H1 (cell line): ENCODE data around the gene PLEKHA1. TPM values are rescaled to one million over a fixed set of nuclear protein-coding genes. Genes with fewer than 3 reads are reported as not detected.

Source experiments
- CTCF ChIA-PET: fragments of 300-600 bp; sonication (Branson Sonifier 250); formaldehyde crosslinking; loops from one replicate; lab custom pipeline; 2021; ENCODE audit not compliant: partially characterized antibody; lab: Charles Lee
- POLR2A ChIA-PET: fragments of 300-600 bp; sonication (Branson Sonifier 250); formaldehyde crosslinking; loops from one replicate; lab custom pipeline; 2021; ENCODE audit warnings: inconsistent platforms; ENCODE audit not compliant: partially characterized antibody; lab: Charles Lee
- DNase-seq, 2 experiments: peaks; one replicate each; pipeline versions ENCODE4 v3.0.0 to v3.0.0-alpha.2; 2010 to 2022; ENCODE audit warnings: low spot score in 2 of 2, low read depth in 1 of 2, mixed read lengths in 1 of 2
- FAIRE-seq: peaks from 2 replicates; lab custom pipeline; 2011; peaks lifted over from hg19 to GRCh38; lab: Jason Lieb, UNC
- H2AFZ ChIP-seq: 2 replicates; pipeline ENCODE4 v1.8.1; 2012; ENCODE audit warnings: low read length, inconsistent platforms
- H2AK5ac ChIP-seq: 2 replicates; pipeline ENCODE4 v1.6.1; 2013; ENCODE audit warnings: low read depth, low read length
- H2BK120ac ChIP-seq: replicated peaks from 2 replicates; pipeline ENCODE3; 2013; ENCODE audit warnings: low read depth, low read length, inconsistent platforms
- H2BK12ac ChIP-seq: 2 replicates; pipeline ENCODE4 v1.6.1; 2013; ENCODE audit warnings: low read depth, low read length
- H2BK15ac ChIP-seq: 2 replicates; pipeline ENCODE4 v1.6.1; 2013; ENCODE audit warnings: low read length
- H2BK20ac ChIP-seq: 2 replicates; pipeline ENCODE4 v1.6.1; 2013; ENCODE audit warnings: low read length
- H2BK5ac ChIP-seq: 2 replicates; pipeline ENCODE4 v1.6.1; 2013; ENCODE audit warnings: low read depth, low read length
- H3K14ac ChIP-seq: 2 replicates; pipeline ENCODE4 v1.6.1; 2013; ENCODE audit warnings: inconsistent platforms; ENCODE audit not compliant: insufficient read length
- H3K18ac ChIP-seq: 2 replicates; pipeline ENCODE4 v1.6.1; 2013; ENCODE audit warnings: low read length; ENCODE audit errors: extremely low read depth
- H3K23ac ChIP-seq: 2 replicates; pipeline ENCODE4 v1.6.1; 2013; ENCODE audit warnings: inconsistent platforms; ENCODE audit not compliant: insufficient read length
- H3K23me2 ChIP-seq: 2 replicates; pipeline ENCODE4 v1.6.1; 2013; ENCODE audit warnings: low read depth, low read length
- H3K27ac ChIP-seq: 2 replicates; pipeline ENCODE4 v1.6.1; 2011; ENCODE audit warnings: low read depth, low read length, inconsistent platforms
- H3K27me3 ChIP-seq, 4 experiments: replicated peaks in 1 of 4; 1 replicate in 1 of 4; 2 replicates in 3 of 4; pipeline versions ENCODE4 v1.6.1 to v1.8.1; 2011 to 2013; ENCODE audit warnings: low read length in 3 of 4, mild to moderate bottlenecking in 3 of 4, inconsistent platforms in 2 of 4, mixed read lengths in 2 of 4, moderate library complexity in 1 of 4; ENCODE audit not compliant: control insufficient read depth in 3 of 4, insufficient read depth in 3 of 4; ENCODE audit errors: extremely low read depth in 1 of 4
- H3K36me3 ChIP-seq, 4 experiments: 2 replicates each; pipeline versions ENCODE4 v1.6.1 to v1.8.1; 2011 to 2013; ENCODE audit warnings: mild to moderate bottlenecking in 4 of 4, low read length in 3 of 4, moderate library complexity in 2 of 4, control low read depth in 1 of 4, inconsistent platforms in 1 of 4; ENCODE audit not compliant: insufficient read depth in 4 of 4, control insufficient read depth in 2 of 4
- H3K4ac ChIP-seq: replicated peaks from 2 replicates; pipeline ENCODE3; 2013; ENCODE audit warnings: low read length, low read depth, mixed read lengths, inconsistent platforms; ENCODE audit not compliant: insufficient read length
- H3K4me1 ChIP-seq, 4 experiments: replicated peaks in 1 of 4; 1 replicate in 1 of 4; 2 replicates in 3 of 4; pipeline versions ENCODE4 v1.6.1 to v1.8.1; 2011 to 2013; ENCODE audit warnings: low read length in 3 of 4, inconsistent platforms in 2 of 4, mixed read lengths in 1 of 4; ENCODE audit not compliant: insufficient read depth in 4 of 4, control insufficient read depth in 3 of 4
- H3K4me2 ChIP-seq, 2 experiments: 2 replicates each; pipeline versions ENCODE4 v1.6.1 to v1.8.1; 2011 to 2013; ENCODE audit warnings: low read depth in 2 of 2, low read length in 2 of 2, control low read depth in 1 of 2, inconsistent platforms in 1 of 2, mild to moderate bottlenecking in 1 of 2; ENCODE audit not compliant: insufficient read depth in 1 of 2
- H3K4me3 ChIP-seq, 4 experiments: fragments of 200-600, 300-600 bp in 1 of 4; sonication (generic), shearing (Covaris generic), sonication (Bioruptor Twin) in 1 of 4; 2 replicates each; pipeline versions ENCODE4 v1.5.1 to v1.8.1; 2011 to 2016; ENCODE audit warnings: low read length in 4 of 4, low read depth in 3 of 4, control low read depth in 2 of 4, inconsistent platforms in 2 of 4, mild to moderate bottlenecking in 2 of 4, mixed read lengths in 1 of 4, moderate library complexity in 1 of 4; ENCODE audit not compliant: insufficient read depth in 2 of 4; ENCODE audit errors: extremely low read depth in 1 of 4
- H3K56ac ChIP-seq: replicated peaks from 2 replicates; pipeline ENCODE3; 2013; ENCODE audit warnings: low read depth, mild to moderate bottlenecking, mixed read lengths, low read length, inconsistent platforms; ENCODE audit not compliant: insufficient read length
- H3K79me1 ChIP-seq: 2 replicates; pipeline ENCODE4 v1.6.1; 2013; ENCODE audit warnings: low read depth, low read length, control low read depth
- H3K79me2 ChIP-seq, 2 experiments: 2 replicates each; pipeline versions ENCODE4 v1.6.1 to v1.8.1; 2012 to 2013; ENCODE audit warnings: low read length in 2 of 2, mild to moderate bottlenecking in 2 of 2, inconsistent platforms in 1 of 2; ENCODE audit not compliant: insufficient read depth in 2 of 2, control insufficient read depth in 1 of 2
- H3K9ac ChIP-seq, 4 experiments: replicated peaks in 1 of 4; 1 replicate in 1 of 4; 2 replicates in 3 of 4; pipeline versions ENCODE4 v1.6.1 to v1.8.1; 2011 to 2013; ENCODE audit warnings: low read depth in 3 of 4, low read length in 3 of 4, control low read depth in 2 of 4, mild to moderate bottlenecking in 2 of 4, moderate library complexity in 2 of 4, inconsistent platforms in 1 of 4; ENCODE audit errors: extremely low read depth in 1 of 4
- H3K9me3 ChIP-seq, 2 experiments: 2 replicates each; pipeline versions ENCODE4 v1.6.1 to v1.8.1; 2012 to 2013; ENCODE audit warnings: mild to moderate bottlenecking in 2 of 2, moderate library complexity in 2 of 2, control low read depth in 1 of 2, inconsistent platforms in 1 of 2, low read depth in 1 of 2, low read length in 1 of 2, mixed read lengths in 1 of 2; ENCODE audit not compliant: insufficient read depth in 2 of 2
- H4K20me1 ChIP-seq, 2 experiments: replicated peaks in 1 of 2; 2 replicates each; pipeline versions ENCODE3 to v1.8.1; 2011 to 2013; ENCODE audit warnings: inconsistent platforms in 2 of 2, low read length in 2 of 2, mild to moderate bottlenecking in 1 of 2; ENCODE audit not compliant: insufficient read depth in 2 of 2, control insufficient read depth in 1 of 2
- H4K5ac ChIP-seq: 2 replicates; pipeline ENCODE4 v1.6.1; 2013; ENCODE audit warnings: low read length, low read depth, mixed read lengths, inconsistent platforms; ENCODE audit not compliant: insufficient read length
- H4K8ac ChIP-seq: 2 replicates; pipeline ENCODE4 v1.8.0; 2013; ENCODE audit warnings: mild to moderate bottlenecking, moderate library complexity, low read length, inconsistent platforms; ENCODE audit not compliant: insufficient read depth; ENCODE audit errors: extremely low read depth
- H4K91ac ChIP-seq: replicated peaks from 2 replicates; pipeline ENCODE3; 2013; ENCODE audit warnings: low read length, mixed read lengths, inconsistent platforms; ENCODE audit not compliant: insufficient read length
- E2F6 ChIP-seq: IDR thresholded peaks from 2 replicates; pipeline ENCODE4 v1.6.1; 2012; ENCODE audit warnings: inconsistent platforms
- EGR1 ChIP-seq: IDR thresholded peaks from 2 replicates; pipeline ENCODE4 v1.6.1; 2011; ENCODE audit warnings: low read depth, low read length, borderline replicate concordance
- FOSL1 ChIP-seq: IDR thresholded peaks from 2 replicates; pipeline ENCODE4 v1.6.1; 2011; ENCODE audit warnings: mild to moderate bottlenecking, low read depth, low read length, moderate library complexity; ENCODE audit not compliant: insufficient read depth
- GABPA ChIP-seq: IDR thresholded peaks from 2 replicates; pipeline ENCODE4 v1.6.1; 2011; ENCODE audit warnings: mild to moderate bottlenecking, low read length, moderate library complexity, borderline replicate concordance; ENCODE audit not compliant: insufficient read depth
- MAFK ChIP-seq: IDR thresholded peaks from 2 replicates; pipeline ENCODE4 v1.6.1; 2012; ENCODE audit warnings: low read depth, mild to moderate bottlenecking, improper control_type of control experiment, low read length
- NRF1 ChIP-seq: IDR thresholded peaks from 2 replicates; pipeline ENCODE4 v1.6.1; 2011; ENCODE audit warnings: mild to moderate bottlenecking, low read depth, low read length, improper control_type of control experiment
- POLR2AphosphoS5 ChIP-seq: IDR thresholded peaks from 2 replicates; pipeline ENCODE4 v1.6.1; 2011; ENCODE audit warnings: low read depth, low read length
- RAD21 ChIP-seq, 2 experiments: IDR thresholded peaks in 1 of 2; conservative IDR thresholded peaks in 1 of 2; 2 replicates each; pipeline ENCODE4 v1.6.1; 2011; ENCODE audit warnings: low read depth in 2 of 2, low read length in 2 of 2, improper control_type of control experiment in 1 of 2, inconsistent platforms in 1 of 2, mild to moderate bottlenecking in 1 of 2, moderate library complexity in 1 of 2
- RBBP5 ChIP-seq: IDR thresholded peaks from 2 replicates; pipeline ENCODE4 v1.7.1; 2012; ENCODE audit warnings: low read depth, mild to moderate bottlenecking, inconsistent platforms, low read length, moderate library complexity, borderline replicate concordance
- WGBS, 2 experiments: shearing (Covaris generic) in 1 of 2; methylation state at CpG; one replicate each; pipeline versions ENCODE4 v1.1.6 to v1.1.7; 2013 to 2015; ENCODE audit warnings: low lambda C conversion rate in 2 of 2, mixed read lengths in 2 of 2, inconsistent platforms in 1 of 2, low coverage in 1 of 2, missing lambda C conversion rate in 1 of 2; ENCODE audit not compliant: insufficient replicate concordance in 2 of 2, insufficient coverage in 1 of 2, insufficient read length in 1 of 2; ENCODE audit errors: extremely low coverage in 1 of 2, missing lambda C conversion rate in 1 of 2; 5-methylcytosine and 5-hydroxymethylcytosine counted together
- polyA plus RNA-seq, 7 experiments: library from polyadenylated mRNA; depleted of rRNA in 3 of 7; stranded (reverse) in 5 of 7; unstranded in 2 of 7; fragments of >200 nt in 5 of 7; fragments of 200-250 nt in 2 of 7; gene quantifications; 1 replicate in 5 of 7; 2 replicates in 1 of 7; 4 replicates in 1 of 7; pipeline versions ENCODE4 v1.2.1 to v1.2.3, GENCODE V29; 2011 to 2013; ENCODE audit warnings: missing spikeins in 2 of 7, mixed read lengths in 2 of 7
- total RNA-seq: library from RNA; stranded (reverse); fragmentation: NEBNext Ultra II Directional; extraction: Animal tissue kit (Norgen Biotek cat#: 25700); gene quantifications from 2 replicates; pipeline ENCODE4 v1.2.1, GENCODE V29; 2021

Gene PLEKHA1
- total and polyA plus RNA-seq, 2 of the 8 experiments (the other 6 are each of a cell fraction or from before 2014, with no cell fraction given) = 15.6 to 39.7 TPM

- Histone ChIP-seq H4K20me1 (peaks cover 0 to 2% of the 10 kb centered on the region in 2 experiments), H3K9ac (no peak overlapping the region; a peak in 1 of 7 replicates), H3K27ac (no peak overlapping the region), H3K79me2 (peaks cover 14 to 95% of the 10 kb centered on the region in 2 experiments; a peak in 3 of 4 replicates), H2BK20ac (no peak overlapping the region), H3K9me3 (no peaks in the 10 kb centered on the region), H3K79me1 (peaks cover 6% of the 10 kb centered on the region; the same call in 1 of the 2 replicates), H3K23ac (no peak overlapping the region), H3K14ac (no peak overlapping the region), H3K56ac (no peak overlapping the region), H3K27me3 (no peaks in the 10 kb centered on the region), H4K8ac (no peak overlapping the region), H3K23me2 (no peaks in the 10 kb centered on the region), H2AK5ac (no peak overlapping the region), H4K91ac (no peak overlapping the region), H3K4me1 (peaks cover 0 to under 1% (median 0%) of the 10 kb centered on the region in 4 experiments; a peak in 1 of 7 replicates), H2BK15ac (no peak overlapping the region), H2BK12ac (no peak overlapping the region), H4K5ac (no peak overlapping the region), H3K4me2 (no peak overlapping the region), H3K4me3 (no peak overlapping the region), H2BK120ac (no peak overlapping the region), H2BK5ac (no peak overlapping the region), H2AFZ (no peak overlapping the region), H3K4ac (no peak overlapping the region), H3K36me3 (no peaks in the 10 kb centered on the region; a peak in 3 of 8 replicates), H3K18ac (no peak overlapping the region)
- TF ChIP-seq RBBP5 (no peak), RAD21 (IDR thresholded peaks at IDR 0.05 in 1 of 2, conservative IDR thresholded peaks at IDR 0.05 in 1 of 2; ENCODE audit: low read depth in 2 of 2, low read length in 2 of 2) (no peak), MAFK (no peak), NRF1 (no peak), GABPA (no peak), EGR1 (no peak), POLR2AphosphoS5 (no peak), FOSL1 (no peak), E2F6 (no peak)
- WGBS, 2 experiments = 48% methylated on average over 2 of the region's 2 CpGs; no CpG with 5 or more reads in 1 of the 2 experiments
- ChIA-PET CTCF (interaction anchor here (0.7 to 1.1 kb wide), 2 partner anchors 8 to 83 kb away, joined by 4 read pairs; no protein-coding TSS in a partner anchor), POLR2A (interaction anchor here (0.6 kb wide), 1 partner anchor 56 kb away, joined by 3 read pairs; no protein-coding TSS in a partner anchor)
- FAIRE-seq (no peak), DNase-seq (no peak)
These were observed 7.2 kb downstream of the PLEKHA1 start for GRCh38 chr10:122381680-122382079.
